Measurements from ENCODE around the gene TNFRSF1B. TPM values are rescaled to one million over a fixed set of nuclear protein-coding genes. Genes with fewer than 3 reads are reported as not detected.

The TNFRSF1B gene
- total and polyA plus RNA-seq, 2 of the 8 experiments (the other 6 are each of a cell fraction or from before 2014, with no cell fraction given), result 1.7 to 2.9 TPM

DNA sequence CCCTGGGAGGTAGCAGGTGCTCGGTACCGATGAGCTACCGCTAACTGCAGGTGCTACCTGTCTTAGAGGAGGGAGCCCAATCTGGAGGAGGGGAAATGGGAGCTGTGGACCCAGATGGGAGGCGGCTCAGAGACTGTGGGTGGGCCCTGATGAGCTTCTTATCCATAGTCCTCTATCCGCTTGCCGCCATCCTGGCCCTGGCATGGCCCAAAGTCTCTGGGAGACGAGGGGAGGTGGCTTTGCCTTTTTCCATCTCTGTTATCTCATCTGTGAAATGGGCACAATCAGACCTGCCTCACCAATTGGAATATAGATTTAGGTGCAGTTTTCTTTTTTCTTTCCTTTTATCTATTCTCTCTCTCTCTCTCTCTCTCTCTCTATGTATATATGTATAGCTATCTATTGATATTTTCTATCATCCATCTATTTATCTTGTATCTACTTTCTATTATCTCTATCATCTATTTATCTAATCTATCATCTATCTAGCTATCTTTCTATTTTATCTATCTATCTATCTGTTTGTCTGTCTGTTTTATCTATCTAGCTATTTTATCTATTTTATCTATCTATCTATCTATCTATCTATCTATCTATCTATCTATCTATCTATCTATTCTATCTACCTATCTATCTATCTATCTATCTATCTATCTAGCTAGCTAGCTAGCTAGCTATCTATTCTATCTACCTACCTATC is 16.5 kb downstream of the TNFRSF1B start:
- Histone ChIP-seq H3K79me2 (ENCODE audit: control insufficient read depth in 1 of 2, insufficient read depth in 2 of 2, low read length in 2 of 2) (no peaks in the 10 kb centered on the region), H4K20me1 (replicated peaks in 1 of 2; ENCODE audit: control insufficient read depth in 1 of 2, insufficient read depth in 2 of 2, low read length in 2 of 2) (no peaks in the 10 kb centered on the region), H3K14ac (ENCODE audit: insufficient read length) (no peak overlapping the region), H3K27me3 (replicated peaks in 1 of 4; ENCODE audit: control insufficient read depth in 3 of 4, extremely low read depth in 1 of 4, insufficient read depth in 3 of 4, low read length in 3 of 4) (no peaks in the 10 kb centered on the region), H3K23me2 (ENCODE audit: low read depth, low read length) (no peaks in the 10 kb centered on the region), H3K4me3 (ENCODE audit: extremely low read depth in 1 of 4, insufficient read depth in 2 of 4, low read depth in 3 of 4, low read length in 4 of 4) (no peak overlapping the region), H3K4me2 (ENCODE audit: insufficient read depth in 1 of 2, low read depth in 2 of 2, low read length in 2 of 2) (no peak overlapping the region), H3K4ac (replicated peaks; ENCODE audit: insufficient read length, low read depth, low read length) (no peak overlapping the region), H2BK15ac (ENCODE audit: low read length) (no peak overlapping the region), H3K79me1 (ENCODE audit: low read depth, low read length) (no peaks in the 10 kb centered on the region), H2BK20ac (ENCODE audit: low read length) (no peak overlapping the region), H4K5ac (ENCODE audit: insufficient read length, low read depth, low read length) (no peak overlapping the region), H3K36me3 (ENCODE audit: control insufficient read depth in 2 of 4, insufficient read depth in 4 of 4, low read length in 3 of 4) (no peaks in the 10 kb centered on the region), H4K91ac (replicated peaks; ENCODE audit: insufficient read length, low read length) (no peak overlapping the region), H2AFZ (ENCODE audit: low read length) (no peak overlapping the region), H3K27ac (ENCODE audit: low read depth, low read length) (no peak overlapping the region), H2AK5ac (ENCODE audit: low read depth, low read length) (no peak overlapping the region), H4K8ac (ENCODE audit: extremely low read depth, insufficient read depth, low read length) (no peak overlapping the region), H3K9me3 (ENCODE audit: insufficient read depth in 2 of 2, low read depth in 1 of 2, low read length in 1 of 2) (peaks cover 0 to 13% of the 10 kb centered on the region in 2 experiments; a peak in 1 of 4 replicates), H3K56ac (replicated peaks; ENCODE audit: insufficient read length, low read depth, low read length) (no peak overlapping the region), H3K4me1 (replicated peaks in 1 of 4; ENCODE audit: control insufficient read depth in 3 of 4, insufficient read depth in 4 of 4, low read length in 3 of 4) (peaks cover 0 to 9% (median 6%) of the 10 kb centered on the region in 4 experiments; a peak in 5 of 7 replicates), H2BK5ac (ENCODE audit: low read depth, low read length) (no peak overlapping the region), H2BK12ac (ENCODE audit: low read depth, low read length) (no peak overlapping the region), H2BK120ac (replicated peaks; ENCODE audit: low read depth, low read length) (no peak overlapping the region), H3K23ac (ENCODE audit: insufficient read length) (no peak overlapping the region), H3K9ac (replicated peaks in 1 of 4; ENCODE audit: extremely low read depth in 1 of 4, low read depth in 3 of 4, low read length in 3 of 4) (no peak overlapping the region), H3K18ac (ENCODE audit: extremely low read depth, low read length) (no peak overlapping the region)
- POLR2A ChIA-PET (ENCODE audit: partially characterized antibody), result interaction anchor here (0.8 to 0.9 kb wide), 2 partner anchors 24 to 275 kb away, joined by 3 to 4 read pairs; no protein-coding TSS in a partner anchor
- FAIRE-seq (no peak), DNase-seq (ENCODE audit: low read depth in 1 of 2, low spot score in 2 of 2) (no peak)
- 76% methylated on average over 7 of the region's 7 CpGs; no CpG with 5 or more reads in 1 of the 2 experiments for WGBS, 2 experiments (ENCODE audit: extremely low coverage in 1 of 2, insufficient coverage in 1 of 2, insufficient read length in 1 of 2, insufficient replicate concordance in 2 of 2, low coverage in 1 of 2, low lambda C conversion rate in 2 of 2, missing lambda C conversion rate in 1 of 2)
- CTCF ChIA-PET (ENCODE audit: partially characterized antibody), result interaction anchor here (0.7 to 9.7 kb wide), 12 partner anchors 8 to 104 kb away, joined by 3 to 165 read pairs (median 5); no protein-coding TSS in a partner anchor
- no peak for TF ChIP-seq RXRA (IDR thresholded peaks at IDR 0.05; ENCODE audit: insufficient read depth, low read depth, low read length)
- TF ChIP-seq CHD1 (IDR thresholded peaks at IDR 0.05; ENCODE audit: low read depth, low read length), result no peak
- TF ChIP-seq POLR2AphosphoS5 (IDR thresholded peaks at IDR 0.05; ENCODE audit: low read depth, low read length), result no peak
- TF ChIP-seq TBP (IDR thresholded peaks at IDR 0.05; ENCODE audit: low read depth, low read length), result no peak
- TF ChIP-seq, protein P1, sequence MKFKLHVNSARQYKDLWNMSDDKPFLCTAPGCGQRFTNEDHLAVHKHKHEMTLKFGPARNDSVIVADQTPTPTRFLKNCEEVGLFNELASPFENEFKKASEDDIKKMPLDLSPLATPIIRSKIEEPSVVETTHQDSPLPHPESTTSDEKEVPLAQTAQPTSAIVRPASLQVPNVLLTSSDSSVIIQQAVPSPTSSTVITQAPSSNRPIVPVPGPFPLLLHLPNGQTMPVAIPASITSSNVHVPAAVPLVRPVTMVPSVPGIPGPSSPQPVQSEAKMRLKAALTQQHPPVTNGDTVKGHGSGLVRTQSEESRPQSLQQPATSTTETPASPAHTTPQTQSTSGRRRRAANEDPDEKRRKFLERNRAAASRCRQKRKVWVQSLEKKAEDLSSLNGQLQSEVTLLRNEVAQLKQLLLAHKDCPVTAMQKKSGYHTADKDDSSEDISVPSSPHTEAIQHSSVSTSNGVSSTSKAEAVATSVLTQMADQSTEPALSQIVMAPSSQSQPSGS (IDR thresholded peaks at IDR 0.05; ENCODE audit: low read length), result no peak
- TF ChIP-seq RAD21 (IDR thresholded peaks at IDR 0.05 in 1 of 2, conservative IDR thresholded peaks at IDR 0.05 in 1 of 2; ENCODE audit: low read depth in 2 of 2, low read length in 2 of 2), result no peak
- TF ChIP-seq HDAC2 (IDR thresholded peaks at IDR 0.05; ENCODE audit: borderline replicate concordance in 1 of 2, low read depth in 2 of 2, low read length in 2 of 2), result no peak
- no peak for TF ChIP-seq EP300 (IDR thresholded peaks at IDR 0.05; ENCODE audit: borderline replicate concordance in 1 of 2, low read depth in 2 of 2, low read length in 2 of 2)
- TF ChIP-seq BACH1 (IDR thresholded peaks at IDR 0.05; ENCODE audit: low read length), result no peak
- TF ChIP-seq TAF7 (optimal IDR thresholded peaks at IDR 0.05; ENCODE audit: borderline replicate concordance, low read depth, low read length), result no peak

Data from H1 (cell line).